OCI-LY7 (cell line): ENCODE data around the gene SMIM38.
"Not testable (repeated sequence)": the region's sequence is repeated elsewhere in the genome, so short reads cannot be mapped to it uniquely, and the experiment has no call there.

Experiments
- EZH2phosphoT487 ChIP-seq: fragments of 200-600 bp; sonication (generic); IDR thresholded peaks from 2 replicates; pipeline ENCODE4 v1.6.1; 2018; ENCODE audit warnings: low read depth, borderline replicate concordance, mild to moderate bottlenecking, mixed run types, antibody characterized with exemption, low read length, moderate library complexity, mixed read lengths
- TF ChIP-seq, protein P1 (sequence below): fragments of 200-600 bp; sonication (generic); conservative IDR thresholded peaks from 2 replicates; pipeline ENCODE4 v1.5.1; 2014; ENCODE audit warnings: mild to moderate bottlenecking, antibody characterized with exemption, low read length, moderate library complexity, mixed read lengths

DNA sequence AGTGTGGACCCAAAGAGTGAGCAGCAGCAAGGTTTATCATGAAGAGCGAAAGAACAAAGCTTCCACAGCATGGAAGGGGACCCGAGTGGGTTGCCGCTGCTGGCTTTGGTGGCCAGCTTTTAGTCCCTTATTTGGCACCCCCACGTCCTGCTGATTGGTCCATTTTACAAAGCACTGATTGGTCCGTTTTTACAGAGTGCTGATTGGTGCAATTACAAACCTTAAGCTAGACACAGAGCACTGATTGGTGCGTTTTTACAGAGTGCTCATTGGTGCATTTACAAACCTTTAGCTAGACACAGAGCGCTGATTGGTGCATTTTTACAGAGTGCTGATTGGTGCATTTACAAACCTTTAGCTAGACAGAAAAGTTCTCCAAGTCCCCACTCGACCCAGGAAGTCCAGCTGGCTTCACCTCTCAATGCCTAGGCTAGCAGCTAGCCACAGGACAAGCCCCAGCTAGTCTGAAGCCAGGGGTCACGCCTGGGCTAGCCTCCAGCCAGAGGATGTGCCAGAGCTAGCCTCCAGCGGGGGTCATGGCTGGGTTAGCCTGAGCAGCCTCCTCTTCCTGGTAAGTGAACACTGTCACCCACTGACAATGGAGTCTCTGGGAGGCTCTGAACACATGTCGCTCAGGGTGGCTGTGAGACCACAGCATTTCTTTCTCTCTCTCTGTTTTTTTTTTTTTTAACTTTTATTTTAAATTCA lies 6.2 kb upstream of the SMIM38 start:
- TF ChIP-seq, protein P1, sequence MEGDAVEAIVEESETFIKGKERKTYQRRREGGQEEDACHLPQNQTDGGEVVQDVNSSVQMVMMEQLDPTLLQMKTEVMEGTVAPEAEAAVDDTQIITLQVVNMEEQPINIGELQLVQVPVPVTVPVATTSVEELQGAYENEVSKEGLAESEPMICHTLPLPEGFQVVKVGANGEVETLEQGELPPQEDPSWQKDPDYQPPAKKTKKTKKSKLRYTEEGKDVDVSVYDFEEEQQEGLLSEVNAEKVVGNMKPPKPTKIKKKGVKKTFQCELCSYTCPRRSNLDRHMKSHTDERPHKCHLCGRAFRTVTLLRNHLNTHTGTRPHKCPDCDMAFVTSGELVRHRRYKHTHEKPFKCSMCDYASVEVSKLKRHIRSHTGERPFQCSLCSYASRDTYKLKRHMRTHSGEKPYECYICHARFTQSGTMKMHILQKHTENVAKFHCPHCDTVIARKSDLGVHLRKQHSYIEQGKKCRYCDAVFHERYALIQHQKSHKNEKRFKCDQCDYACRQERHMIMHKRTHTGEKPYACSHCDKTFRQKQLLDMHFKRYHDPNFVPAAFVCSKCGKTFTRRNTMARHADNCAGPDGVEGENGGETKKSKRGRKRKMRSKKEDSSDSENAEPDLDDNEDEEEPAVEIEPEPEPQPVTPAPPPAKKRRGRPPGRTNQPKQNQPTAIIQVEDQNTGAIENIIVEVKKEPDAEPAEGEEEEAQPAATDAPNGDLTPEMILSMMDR: not testable (repeated sequence)
- TF ChIP-seq EZH2phosphoT487: not testable (repeated sequence)
